ENCODE measurements around the gene RASSF1. TPM values are rescaled to one million over a fixed set of nuclear protein-coding genes. Genes with fewer than 3 reads are reported as not detected.

RASSF1 gene
- total RNA-seq, 1 experiment from 2014 or later = 17.4 TPM

GRCh38 chr3:50302095-50303012 lies 38.3 kb downstream of the RASSF1 start:
- peaks cover 4% of the 10 kb centered on the region for H3K4me1 ChIP-seq (ENCODE audit: control insufficient read depth, insufficient read depth, low read length)
- no peak overlapping the region for H3K4me3 ChIP-seq (ENCODE audit: low read depth in 2 of 2, low read length in 2 of 2)
- no peak for TF ChIP-seq POLR2AphosphoS5 (IDR thresholded peaks at IDR 0.05; ENCODE audit: low read depth, low read length)
- TF ChIP-seq TCF7L2 (IDR thresholded peaks at IDR 0.05; ENCODE audit: low read depth, low read length) = no peak
- TF ChIP-seq SIN3A (IDR thresholded peaks at IDR 0.05; ENCODE audit: borderline replicate concordance, insufficient read depth, low read depth, low read length) = no peak
- no peak for TF ChIP-seq CTCF (IDR thresholded peaks at IDR 0.05)
- TF ChIP-seq REST (IDR thresholded peaks at IDR 0.05; ENCODE audit: insufficient read depth in 1 of 2, low read depth in 2 of 2, low read length in 1 of 2) = no peak
- no peak for ATAC-seq
- CTCF ChIA-PET = no interaction called here
- no peaks in the 10 kb centered on the region for H3K36me3 ChIP-seq (ENCODE audit: control insufficient read depth, insufficient read depth, low read length)
- POLR2A ChIA-PET = no interaction called here
- intact Hi-C loops (cut with micrococcal nuclease; ENCODE audit: unreplicated experiment) = no loop called here
- H3K9me3 ChIP-seq (ENCODE audit: control insufficient read depth, insufficient read depth, low read depth, low read length) = no peaks in the 10 kb centered on the region
- in situ Hi-C loops (cut with HindIII; ENCODE audit: low pct_unique_long_range_greater_than_20kb, low sequenced_read_pairs) = no loop called here
- no peak overlapping the region for H3K27ac ChIP-seq (ENCODE audit: low read length)
- DNase-seq (ENCODE audit: low read depth, low spot score) = no peak
- no peaks in the 10 kb centered on the region for H3K27me3 ChIP-seq (ENCODE audit: control insufficient read depth, insufficient read depth, low read length)
- no TSS peak for BruUV-seq (replicated peaks)

- no TSS peak for BruUV-seq (replicated peaks)
- no peak for DNase-seq (ENCODE audit: low read depth, low spot score)
- H3K9me3 ChIP-seq (ENCODE audit: control insufficient read depth, insufficient read depth, low read depth, low read length) = no peaks in the 10 kb centered on the region
- no peak for TF ChIP-seq CTCF (IDR thresholded peaks at IDR 0.05)
- no peak for TF ChIP-seq SIN3A (IDR thresholded peaks at IDR 0.05; ENCODE audit: borderline replicate concordance, insufficient read depth, low read depth, low read length)
- TF ChIP-seq POLR2AphosphoS5 (IDR thresholded peaks at IDR 0.05; ENCODE audit: low read depth, low read length) = no peak
- no peak for TF ChIP-seq REST (IDR thresholded peaks at IDR 0.05; ENCODE audit: insufficient read depth in 1 of 2, low read depth in 2 of 2, low read length in 1 of 2)
- no peak for TF ChIP-seq TCF7L2 (IDR thresholded peaks at IDR 0.05; ENCODE audit: low read depth, low read length)
- ATAC-seq = no peak
- ChIA-PET CTCF (interaction anchor here (0.6 kb wide), 1 partner anchor 101 kb away, joined by 6 read pairs; no protein-coding TSS in a partner anchor), POLR2A (no interaction called here)
- H3K27ac ChIP-seq (ENCODE audit: low read length) = no peak overlapping the region
- in situ Hi-C loops (cut with HindIII; ENCODE audit: low pct_unique_long_range_greater_than_20kb, low sequenced_read_pairs) = no loop called here
- H3K27me3 ChIP-seq (ENCODE audit: control insufficient read depth, insufficient read depth, low read length) = no peaks in the 10 kb centered on the region
- H3K36me3 ChIP-seq (ENCODE audit: control insufficient read depth, insufficient read depth, low read length) = no peaks in the 10 kb centered on the region
- H3K4me1 ChIP-seq (ENCODE audit: control insufficient read depth, insufficient read depth, low read length) = peaks cover 4% of the 10 kb centered on the region
- intact Hi-C loops (cut with micrococcal nuclease; ENCODE audit: unreplicated experiment) = no loop called here
- H3K4me3 ChIP-seq (ENCODE audit: low read depth in 2 of 2, low read length in 2 of 2) = no peak overlapping the region
Measured at GRCh38 chr3:50300681-50301254, 39.9 kb downstream of the RASSF1 start.

All from Panc1 (cell line).